A375 (cell line): ENCODE data around the gene USP7. TPM values are rescaled to one million over a fixed set of nuclear protein-coding genes. Genes with fewer than 3 reads are reported as not detected.

Experiments
- total RNA-seq: library from RNA; depleted of rRNA; stranded (reverse); fragments of >200 nt; shearing (Covaris generic); gene quantifications from 2 replicates; pipeline ENCODE4 v1.2.3, GENCODE V29; 2014; rRNA removed

The USP7 gene
- 56.0 and 59.3 TPM in 2 replicates for total RNA-seq

DNA sequence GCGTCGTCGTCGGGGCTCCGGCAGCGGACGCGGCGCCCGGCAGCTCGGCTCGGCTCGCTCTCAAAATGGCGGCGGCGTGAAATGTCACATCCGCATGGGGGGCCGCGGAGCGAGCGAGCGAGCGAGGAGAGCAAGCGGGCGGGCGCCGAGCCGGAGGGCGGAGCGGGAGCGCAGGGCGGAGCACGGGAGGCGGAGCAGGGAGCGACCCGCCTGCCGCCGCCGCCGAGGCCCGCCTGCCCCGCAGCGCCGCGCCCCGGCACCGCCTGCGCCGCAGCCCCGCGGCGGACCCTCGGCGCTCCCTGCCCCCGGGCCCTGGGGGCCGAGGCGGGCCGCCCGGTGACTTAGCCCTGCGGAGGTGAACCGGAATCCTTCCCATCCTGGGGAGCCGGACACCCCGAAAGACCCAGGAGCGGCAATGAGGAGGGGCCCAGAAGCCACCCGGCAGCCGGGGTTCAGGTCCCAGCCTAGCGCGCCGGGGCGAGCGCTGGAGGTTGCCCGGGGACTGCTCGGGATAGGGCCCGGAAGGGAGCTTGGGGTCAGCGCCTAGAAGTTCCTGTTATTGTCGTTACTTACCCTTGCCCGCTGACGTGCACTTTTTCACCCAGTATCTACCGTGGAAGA is at the start of gene USP7:
Gene USP7 (minus strand): TSS at position 86 of the 621 bp plus-strand sequence. CDS start 621 bp downstream, outside the sequence.

DNA sequence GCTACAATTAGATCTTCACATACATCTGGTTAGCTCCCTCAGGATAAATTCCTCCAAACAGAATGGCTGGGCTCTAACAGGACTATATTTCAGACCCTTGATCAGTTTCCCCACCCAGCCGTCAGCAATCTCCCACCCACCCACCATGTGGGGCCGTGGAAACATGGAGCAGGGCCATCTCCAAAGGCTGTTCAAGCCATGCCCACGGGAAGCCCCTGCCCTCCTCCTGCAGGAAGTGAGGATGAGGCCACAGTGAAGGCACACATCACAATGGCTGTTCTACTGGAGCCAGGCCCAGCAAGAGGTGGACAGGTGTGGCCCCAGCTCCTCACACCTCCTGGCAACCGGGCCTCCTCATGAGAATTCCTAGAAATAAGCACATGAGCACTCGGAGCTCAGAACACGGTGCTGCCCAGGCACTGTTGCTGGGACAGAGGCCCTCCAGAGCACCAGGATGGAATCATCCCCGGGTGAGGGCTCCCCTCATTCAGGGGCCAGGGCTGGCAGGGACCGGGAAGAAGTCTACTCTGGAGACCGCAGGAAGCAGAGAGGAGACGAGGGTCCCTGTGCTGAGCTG is 81.6 kb downstream of the USP7 start, which contains the start of gene LITAFD:
Gene LITAFD (plus strand): TSS at position 311 of the 577 bp plus-strand sequence. CDS start 2,005 bp downstream, outside the sequence.

DNA sequence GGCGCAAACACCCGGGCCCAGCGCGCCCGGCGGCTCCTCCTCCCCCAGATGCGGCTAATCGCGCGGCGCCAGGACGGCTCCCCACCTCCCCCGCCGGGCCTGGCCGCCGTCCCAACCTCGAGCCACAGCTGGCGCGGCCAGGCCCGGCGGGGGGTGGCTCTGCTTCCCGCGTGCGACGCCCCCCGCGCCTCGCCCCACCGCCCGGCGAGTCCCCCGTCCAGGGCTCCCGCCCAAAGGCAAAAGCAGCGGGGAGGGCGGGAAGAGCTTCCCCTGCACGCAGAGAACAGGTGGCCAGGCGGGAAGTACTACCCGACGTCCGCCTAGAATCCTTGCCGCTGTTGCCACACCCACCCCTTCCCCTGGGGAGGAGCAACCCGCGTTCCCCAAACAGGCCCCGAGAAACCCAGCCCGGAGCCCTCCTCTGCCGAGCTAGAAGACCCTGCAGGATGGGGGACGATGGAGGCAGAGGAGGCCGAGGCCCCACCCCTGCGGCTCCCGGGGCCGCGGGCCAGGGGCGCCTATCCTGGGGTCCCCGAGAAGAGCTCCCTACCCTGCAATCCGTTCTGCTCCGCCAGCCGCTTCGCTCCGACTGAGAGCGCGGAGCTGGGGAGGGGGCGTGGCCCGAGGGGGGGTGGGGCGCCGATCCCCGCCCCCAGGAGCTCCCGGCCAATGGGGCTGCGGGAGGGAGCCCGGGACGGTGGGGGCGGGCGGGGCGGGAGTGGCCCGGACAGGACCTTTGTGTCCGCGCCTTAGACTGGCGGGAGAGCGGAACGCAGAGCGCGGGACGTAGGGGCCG is 95.1 kb downstream of the USP7 start, which contains the start of gene CARHSP1:
Gene CARHSP1 (minus strand): TSS at position 591 of the 796 bp plus-strand sequence. CDS start 9,678 bp downstream, outside the sequence.

Other genes with a start within 250 kb of the USP7 start
- 6.1 and 10.9 TPM in 2 replicates for gene TMEM186, start 166.3 kb downstream of the USP7 start, total RNA-seq
- gene PMM2, start 166.1 kb downstream of the USP7 start, total RNA-seq, result 54.5 and 69.5 TPM in 2 replicates
- 159 and 207 TPM in 2 replicates for gene CARHSP1, start 94.9 kb downstream of the USP7 start, total RNA-seq
- not detected in 2 replicates for gene LITAFD, start 81.6 kb downstream of the USP7 start, total RNA-seq
- 45.8 and 55.6 TPM in 2 replicates for gene HAPSTR1, start 127.7 kb upstream of the USP7 start, total RNA-seq